Transverse colon (tissue), 3 donors: ENCODE measurements around the gene NCKAP5L.

Experiments
- POLR2A ChIP-seq: fragments of 450-650 bp; IDR thresholded peaks from one replicate; pipeline ENCODE4 v1.6.1; 2016; ENCODE audit warnings: antibody characterized with exemption, mild to moderate bottlenecking, moderate library complexity
- TF ChIP-seq, protein P1 (sequence below), 5 experiments: fragments of 200-600 bp in 3 of 5; fragments of 450-650 bp in 2 of 5; sonication (generic) in 3 of 5; IDR thresholded peaks; 1 replicate in 2 of 5; 2 replicates in 3 of 5; pipeline ENCODE4 v1.5.1; 2016 to 2017; ENCODE audit warnings: antibody characterized with exemption in 5 of 5, inconsistent platforms in 3 of 5, mild to moderate bottlenecking in 2 of 5, moderate library complexity in 1 of 5

DNA sequence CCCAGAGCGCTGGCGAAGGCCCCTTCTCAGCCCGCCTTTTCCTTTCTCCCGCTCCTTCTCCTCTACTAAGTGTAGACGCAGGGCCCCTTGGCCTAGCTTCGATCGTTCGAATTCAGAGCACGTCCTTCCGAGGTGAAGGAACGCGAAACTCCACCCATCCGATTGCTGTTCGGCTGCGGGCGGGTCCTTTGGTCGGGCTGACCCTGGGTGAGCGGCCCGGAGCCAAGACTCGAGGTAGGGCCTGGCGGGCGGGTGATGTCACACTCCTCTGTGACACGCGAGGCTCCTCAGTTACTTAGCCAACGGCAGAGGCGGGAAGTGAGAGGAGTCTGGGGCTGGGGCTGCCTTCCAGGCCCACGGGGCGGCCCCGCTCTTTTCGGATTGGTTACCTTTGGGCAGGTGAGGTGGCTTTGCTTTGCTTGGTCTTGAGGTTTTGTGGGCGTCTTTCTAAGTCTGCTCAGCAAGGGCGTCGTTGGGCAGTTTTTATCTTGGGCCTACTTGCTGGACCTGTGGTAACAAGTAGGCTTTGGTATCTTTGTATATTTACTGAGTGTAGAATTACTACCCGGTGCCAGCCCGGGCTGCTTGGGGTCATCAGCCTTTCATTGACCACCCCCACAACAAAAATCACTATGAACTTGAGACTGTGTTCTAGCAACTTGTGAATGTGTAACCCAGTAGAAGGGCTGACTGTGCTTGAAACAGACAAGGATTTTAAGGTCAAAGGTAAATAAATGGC lies 86.2 kb downstream of the NCKAP5L start:
- TF ChIP-seq POLR2A, result no peak
- TF ChIP-seq, protein P1, sequence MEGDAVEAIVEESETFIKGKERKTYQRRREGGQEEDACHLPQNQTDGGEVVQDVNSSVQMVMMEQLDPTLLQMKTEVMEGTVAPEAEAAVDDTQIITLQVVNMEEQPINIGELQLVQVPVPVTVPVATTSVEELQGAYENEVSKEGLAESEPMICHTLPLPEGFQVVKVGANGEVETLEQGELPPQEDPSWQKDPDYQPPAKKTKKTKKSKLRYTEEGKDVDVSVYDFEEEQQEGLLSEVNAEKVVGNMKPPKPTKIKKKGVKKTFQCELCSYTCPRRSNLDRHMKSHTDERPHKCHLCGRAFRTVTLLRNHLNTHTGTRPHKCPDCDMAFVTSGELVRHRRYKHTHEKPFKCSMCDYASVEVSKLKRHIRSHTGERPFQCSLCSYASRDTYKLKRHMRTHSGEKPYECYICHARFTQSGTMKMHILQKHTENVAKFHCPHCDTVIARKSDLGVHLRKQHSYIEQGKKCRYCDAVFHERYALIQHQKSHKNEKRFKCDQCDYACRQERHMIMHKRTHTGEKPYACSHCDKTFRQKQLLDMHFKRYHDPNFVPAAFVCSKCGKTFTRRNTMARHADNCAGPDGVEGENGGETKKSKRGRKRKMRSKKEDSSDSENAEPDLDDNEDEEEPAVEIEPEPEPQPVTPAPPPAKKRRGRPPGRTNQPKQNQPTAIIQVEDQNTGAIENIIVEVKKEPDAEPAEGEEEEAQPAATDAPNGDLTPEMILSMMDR (IDR thresholded peaks at IDR 0.05), result no peak
